Measurements from ENCODE around the gene KCNIP1. TPM values are rescaled to one million over a fixed set of nuclear protein-coding genes. Genes with fewer than 3 reads are reported as not detected.

KCNIP1 gene
- total RNA-seq, 4 donors from 2014 or later: 0.97 to 1.7 TPM; not detected in 2

DNA sequence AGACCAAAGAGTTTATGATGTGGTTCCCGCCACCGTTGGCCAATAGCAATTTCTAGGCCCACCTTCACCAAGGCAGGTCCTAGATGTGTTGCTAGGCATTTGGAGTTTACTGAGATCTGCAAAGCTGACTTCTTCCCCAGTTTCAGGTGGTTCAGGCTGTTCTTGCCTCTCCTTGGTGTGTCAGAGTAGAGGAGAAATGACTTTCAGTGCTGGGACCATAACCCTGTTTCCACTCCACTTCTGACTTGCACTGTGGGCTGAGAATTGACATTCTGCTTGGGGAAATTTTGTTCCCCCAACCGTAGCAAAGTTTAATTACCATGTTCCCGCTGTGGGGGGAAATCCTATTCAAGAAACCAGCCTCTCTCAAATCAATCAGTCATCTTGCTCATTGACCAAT is 151.7 kb downstream of the KCNIP1 start:
- 98% methylated on average over 4 of the region's 4 CpGs for WGBS
- intact Hi-C loops (cut with DNase I): no loop called here
- TF ChIP-seq POLR2A (IDR thresholded peaks at IDR 0.05; ENCODE audit: low read depth) (no peak), POLR2AphosphoS5 (IDR thresholded peaks at IDR 0.05) (no peak), EP300 (IDR thresholded peaks at IDR 0.05) (no peak)
- TF ChIP-seq, protein P1, sequence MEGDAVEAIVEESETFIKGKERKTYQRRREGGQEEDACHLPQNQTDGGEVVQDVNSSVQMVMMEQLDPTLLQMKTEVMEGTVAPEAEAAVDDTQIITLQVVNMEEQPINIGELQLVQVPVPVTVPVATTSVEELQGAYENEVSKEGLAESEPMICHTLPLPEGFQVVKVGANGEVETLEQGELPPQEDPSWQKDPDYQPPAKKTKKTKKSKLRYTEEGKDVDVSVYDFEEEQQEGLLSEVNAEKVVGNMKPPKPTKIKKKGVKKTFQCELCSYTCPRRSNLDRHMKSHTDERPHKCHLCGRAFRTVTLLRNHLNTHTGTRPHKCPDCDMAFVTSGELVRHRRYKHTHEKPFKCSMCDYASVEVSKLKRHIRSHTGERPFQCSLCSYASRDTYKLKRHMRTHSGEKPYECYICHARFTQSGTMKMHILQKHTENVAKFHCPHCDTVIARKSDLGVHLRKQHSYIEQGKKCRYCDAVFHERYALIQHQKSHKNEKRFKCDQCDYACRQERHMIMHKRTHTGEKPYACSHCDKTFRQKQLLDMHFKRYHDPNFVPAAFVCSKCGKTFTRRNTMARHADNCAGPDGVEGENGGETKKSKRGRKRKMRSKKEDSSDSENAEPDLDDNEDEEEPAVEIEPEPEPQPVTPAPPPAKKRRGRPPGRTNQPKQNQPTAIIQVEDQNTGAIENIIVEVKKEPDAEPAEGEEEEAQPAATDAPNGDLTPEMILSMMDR (IDR thresholded peaks at IDR 0.05): no peak
- H3K9me3 ChIP-seq: no peaks in the 10 kb centered on the region
- no peaks in the 10 kb centered on the region for H3K27me3 ChIP-seq
- no peaks in the 10 kb centered on the region for H3K36me3 ChIP-seq
- H3K4me3 ChIP-seq: no peak overlapping the region
- DNase-seq (ENCODE audit: extremely low spot score): no peak
- H3K4me1 ChIP-seq: peaks cover 0 to 5% (median 0%) of the 10 kb centered on the region in 4 donors
- H3K27ac ChIP-seq (replicated peaks in 1 of 4): no peak overlapping the region

DNA sequence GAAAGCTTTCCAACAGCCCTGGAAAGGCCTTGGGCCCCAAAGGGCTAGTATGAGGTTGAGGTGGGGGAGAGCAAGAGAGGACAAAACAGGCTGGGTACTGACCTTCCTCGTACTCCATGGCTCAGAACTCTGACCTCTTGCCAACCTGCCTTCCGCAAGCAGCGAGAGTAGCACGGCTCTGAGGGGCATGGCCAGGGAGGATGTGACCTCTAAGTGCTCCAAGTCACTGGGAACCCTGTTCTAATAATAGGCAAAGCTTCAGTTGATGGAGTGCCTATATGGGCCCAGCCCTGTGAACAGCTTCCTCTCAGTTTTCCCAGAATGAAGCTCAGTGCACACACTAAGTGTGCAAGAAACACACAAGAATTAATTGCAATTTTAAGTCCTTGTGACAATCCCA is 152.1 kb downstream of the KCNIP1 start:
- Histone ChIP-seq H3K9me3 (no peaks in the 10 kb centered on the region), H3K27me3 (no peaks in the 10 kb centered on the region), H3K36me3 (no peaks in the 10 kb centered on the region), H3K27ac (replicated peaks in 1 of 4) (no peak overlapping the region), H3K4me3 (no peak overlapping the region), H3K4me1 (peaks cover 0 to 5% (median 0%) of the 10 kb centered on the region in 4 donors)
- no peak for DNase-seq (ENCODE audit: extremely low spot score)
- intact Hi-C loops (cut with DNase I): no loop called here
- TF ChIP-seq EP300 (IDR thresholded peaks at IDR 0.05): no peak
- TF ChIP-seq POLR2AphosphoS5 (IDR thresholded peaks at IDR 0.05): no peak
- TF ChIP-seq, protein P1 (IDR thresholded peaks at IDR 0.05): no peak
- TF ChIP-seq POLR2A (IDR thresholded peaks at IDR 0.05; ENCODE audit: low read depth): no peak
- WGBS: 83% methylated on average over 4 of the region's 4 CpGs

DNA sequence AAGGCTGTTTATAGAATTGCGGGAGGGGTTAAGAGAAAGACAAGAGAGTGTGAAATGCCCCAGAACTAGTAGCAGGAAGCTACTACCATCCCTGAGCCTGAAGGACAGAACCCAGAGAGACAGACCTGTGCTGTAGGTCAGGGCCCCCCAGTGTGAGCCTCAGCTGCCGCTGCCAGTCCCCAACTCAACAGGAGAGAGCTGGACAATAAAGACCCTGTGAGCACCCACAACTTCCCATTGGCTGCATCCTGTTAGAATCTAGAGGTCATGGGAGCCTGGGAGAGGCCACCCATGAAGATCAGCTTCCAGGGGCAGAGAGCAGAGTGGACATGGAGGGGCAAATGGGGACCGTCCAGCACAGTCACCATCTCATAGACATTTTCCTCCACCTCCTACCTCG is 152.5 kb downstream of the KCNIP1 start:
- no peak for DNase-seq (ENCODE audit: extremely low spot score)
- TF ChIP-seq POLR2A (IDR thresholded peaks at IDR 0.05; ENCODE audit: low read depth) (no peak), EP300 (IDR thresholded peaks at IDR 0.05) (no peak), POLR2AphosphoS5 (IDR thresholded peaks at IDR 0.05) (no peak)
- TF ChIP-seq, protein P1 (IDR thresholded peaks at IDR 0.05): no peak
- intact Hi-C loops (cut with DNase I): no loop called here
- Histone ChIP-seq H3K27ac (replicated peaks in 1 of 4) (no peak overlapping the region), H3K4me3 (no peak overlapping the region), H3K9me3 (no peaks in the 10 kb centered on the region), H3K27me3 (no peaks in the 10 kb centered on the region), H3K36me3 (no peaks in the 10 kb centered on the region), H3K4me1 (peaks cover 0 to 5% (median 0%) of the 10 kb centered on the region in 4 donors)
- WGBS: 85% methylated on average over 3 of the region's 4 CpGs

DNA sequence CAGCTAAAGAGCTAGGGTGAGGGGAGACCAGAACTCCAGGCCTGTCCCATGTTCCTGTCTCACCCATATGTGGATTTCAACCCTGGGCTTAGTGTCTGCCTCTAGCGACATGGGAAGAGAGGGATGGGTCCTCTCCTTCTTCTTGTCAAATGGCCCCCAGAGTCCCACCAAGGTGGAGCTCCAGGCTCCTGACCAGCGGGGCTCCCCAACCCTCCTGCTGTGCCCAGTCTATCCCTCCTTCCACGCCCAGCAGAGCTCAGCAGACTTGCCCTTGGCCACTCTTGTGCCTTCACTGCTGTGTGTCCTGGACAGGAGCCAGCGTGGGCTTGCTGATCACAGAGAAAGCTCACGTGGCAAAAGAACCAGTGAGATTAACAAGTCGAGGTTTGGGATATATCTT is 156.7 kb downstream of the KCNIP1 start:
- TF ChIP-seq, protein P1 (IDR thresholded peaks at IDR 0.05): no peak
- TF ChIP-seq POLR2A (IDR thresholded peaks at IDR 0.05; ENCODE audit: low read depth) (no peak), EP300 (IDR thresholded peaks at IDR 0.05) (no peak), POLR2AphosphoS5 (IDR thresholded peaks at IDR 0.05) (no peak)
- Histone ChIP-seq H3K27me3 (peaks cover 0 to 4% (median 0%) of the 10 kb centered on the region in 4 donors), H3K36me3 (no peaks in the 10 kb centered on the region), H3K4me3 (no peak overlapping the region), H3K4me1 (peaks cover 0 to 5% (median 0%) of the 10 kb centered on the region in 4 donors), H3K9me3 (no peaks in the 10 kb centered on the region), H3K27ac (replicated peaks in 1 of 4) (no peak overlapping the region)
- intact Hi-C loops (cut with DNase I): no loop called here
- 81% methylated on average over 6 of the region's 6 CpGs for WGBS
- DNase-seq (ENCODE audit: extremely low spot score): no peak

DNA sequence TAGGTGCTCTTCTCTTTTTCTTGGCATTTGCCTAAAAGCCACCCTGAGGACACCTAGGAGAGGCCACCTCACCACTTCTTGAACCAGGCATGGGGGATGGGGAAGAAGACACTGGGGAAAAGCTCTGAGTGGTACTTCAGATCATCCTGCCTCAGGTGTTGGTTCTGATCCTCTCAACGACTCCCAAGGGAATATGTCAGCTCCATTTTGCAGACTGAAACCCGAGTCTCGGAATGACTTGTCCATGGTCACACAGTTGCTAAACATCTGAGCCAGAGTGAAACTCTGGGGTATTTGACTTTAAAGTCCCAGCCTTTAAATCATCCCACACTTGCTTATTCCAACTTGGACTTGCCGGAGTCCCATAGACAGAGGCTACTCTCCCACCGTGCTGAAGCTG is 159.1 kb downstream of the KCNIP1 start:
- Histone ChIP-seq H3K9me3 (no peaks in the 10 kb centered on the region), H3K27me3 (peaks cover 0 to 4% (median 0%) of the 10 kb centered on the region in 4 donors), H3K4me3 (no peak overlapping the region), H3K36me3 (no peaks in the 10 kb centered on the region), H3K4me1 (no peaks in the 10 kb centered on the region), H3K27ac (replicated peaks in 1 of 4) (no peak overlapping the region)
- WGBS: 84% methylated on average over 5 of the region's 5 CpGs
- TF ChIP-seq, protein P1 (IDR thresholded peaks at IDR 0.05): no peak
- TF ChIP-seq EP300 (IDR thresholded peaks at IDR 0.05) (no peak), POLR2A (IDR thresholded peaks at IDR 0.05; ENCODE audit: low read depth) (no peak), POLR2AphosphoS5 (IDR thresholded peaks at IDR 0.05) (no peak)
- intact Hi-C loops (cut with DNase I): no loop called here
- DNase-seq (ENCODE audit: extremely low spot score): no peak

All from esophagus muscularis mucosa (tissue), 4 donors.